ENCODE measurements around the gene KRT20.

DNA sequence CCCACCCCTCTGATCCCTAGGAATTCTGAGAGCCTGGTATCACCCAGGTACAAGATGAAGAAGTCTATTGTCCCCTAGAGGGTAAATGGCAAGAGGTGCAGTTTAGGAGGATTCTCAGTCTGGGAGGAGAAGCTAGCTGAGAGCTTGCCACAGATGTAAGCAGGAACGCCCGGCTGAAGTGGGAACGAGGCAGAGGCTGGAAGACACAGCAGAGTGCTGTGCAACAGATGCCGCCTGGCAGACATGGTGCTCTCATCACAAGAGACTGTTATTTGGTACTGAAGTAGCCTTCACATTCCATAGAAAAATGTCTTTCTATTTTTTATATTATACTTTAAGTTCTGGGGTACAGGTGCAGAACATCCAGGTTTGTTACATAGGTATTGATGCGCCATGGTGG lies 20.3 kb upstream of the KRT20 start:
- TF ChIP-seq, protein P1, sequence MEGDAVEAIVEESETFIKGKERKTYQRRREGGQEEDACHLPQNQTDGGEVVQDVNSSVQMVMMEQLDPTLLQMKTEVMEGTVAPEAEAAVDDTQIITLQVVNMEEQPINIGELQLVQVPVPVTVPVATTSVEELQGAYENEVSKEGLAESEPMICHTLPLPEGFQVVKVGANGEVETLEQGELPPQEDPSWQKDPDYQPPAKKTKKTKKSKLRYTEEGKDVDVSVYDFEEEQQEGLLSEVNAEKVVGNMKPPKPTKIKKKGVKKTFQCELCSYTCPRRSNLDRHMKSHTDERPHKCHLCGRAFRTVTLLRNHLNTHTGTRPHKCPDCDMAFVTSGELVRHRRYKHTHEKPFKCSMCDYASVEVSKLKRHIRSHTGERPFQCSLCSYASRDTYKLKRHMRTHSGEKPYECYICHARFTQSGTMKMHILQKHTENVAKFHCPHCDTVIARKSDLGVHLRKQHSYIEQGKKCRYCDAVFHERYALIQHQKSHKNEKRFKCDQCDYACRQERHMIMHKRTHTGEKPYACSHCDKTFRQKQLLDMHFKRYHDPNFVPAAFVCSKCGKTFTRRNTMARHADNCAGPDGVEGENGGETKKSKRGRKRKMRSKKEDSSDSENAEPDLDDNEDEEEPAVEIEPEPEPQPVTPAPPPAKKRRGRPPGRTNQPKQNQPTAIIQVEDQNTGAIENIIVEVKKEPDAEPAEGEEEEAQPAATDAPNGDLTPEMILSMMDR (IDR thresholded peaks at IDR 0.05 in 2 of 3, conservative IDR thresholded peaks at IDR 0.05 in 1 of 3; ENCODE audit: borderline replicate concordance in 1 of 3, insufficient read depth in 1 of 3, low read depth in 2 of 3, low read length in 2 of 3): no peak
- no peak for TF ChIP-seq ZFX (IDR thresholded peaks at IDR 0.05)
- no peak for TF ChIP-seq POLR2AphosphoS5 (IDR thresholded peaks at IDR 0.05; ENCODE audit: low read depth, low read length)
- TF ChIP-seq, protein P2, sequence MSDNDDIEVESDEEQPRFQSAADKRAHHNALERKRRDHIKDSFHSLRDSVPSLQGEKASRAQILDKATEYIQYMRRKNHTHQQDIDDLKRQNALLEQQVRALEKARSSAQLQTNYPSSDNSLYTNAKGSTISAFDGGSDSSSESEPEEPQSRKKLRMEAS (IDR thresholded peaks at IDR 0.05): no peak
- TF ChIP-seq SP1 (IDR thresholded peaks at IDR 0.05; ENCODE audit: low read depth): no peak
- no peak for TF ChIP-seq ZNF274 (IDR thresholded peaks at IDR 0.05; ENCODE audit: low read depth, low read length)
- no peak for TF ChIP-seq EZH2 (IDR thresholded peaks at IDR 0.05)
- no peak for TF ChIP-seq POLR2A (IDR thresholded peaks at IDR 0.05; ENCODE audit: borderline replicate concordance, extremely low read depth, insufficient read depth, insufficient read length)
- TF ChIP-seq YY1 (IDR thresholded peaks at IDR 0.05; ENCODE audit: extremely low read depth, insufficient replicate concordance, low read depth, low read length): no peak
- TF ChIP-seq, protein P3, sequence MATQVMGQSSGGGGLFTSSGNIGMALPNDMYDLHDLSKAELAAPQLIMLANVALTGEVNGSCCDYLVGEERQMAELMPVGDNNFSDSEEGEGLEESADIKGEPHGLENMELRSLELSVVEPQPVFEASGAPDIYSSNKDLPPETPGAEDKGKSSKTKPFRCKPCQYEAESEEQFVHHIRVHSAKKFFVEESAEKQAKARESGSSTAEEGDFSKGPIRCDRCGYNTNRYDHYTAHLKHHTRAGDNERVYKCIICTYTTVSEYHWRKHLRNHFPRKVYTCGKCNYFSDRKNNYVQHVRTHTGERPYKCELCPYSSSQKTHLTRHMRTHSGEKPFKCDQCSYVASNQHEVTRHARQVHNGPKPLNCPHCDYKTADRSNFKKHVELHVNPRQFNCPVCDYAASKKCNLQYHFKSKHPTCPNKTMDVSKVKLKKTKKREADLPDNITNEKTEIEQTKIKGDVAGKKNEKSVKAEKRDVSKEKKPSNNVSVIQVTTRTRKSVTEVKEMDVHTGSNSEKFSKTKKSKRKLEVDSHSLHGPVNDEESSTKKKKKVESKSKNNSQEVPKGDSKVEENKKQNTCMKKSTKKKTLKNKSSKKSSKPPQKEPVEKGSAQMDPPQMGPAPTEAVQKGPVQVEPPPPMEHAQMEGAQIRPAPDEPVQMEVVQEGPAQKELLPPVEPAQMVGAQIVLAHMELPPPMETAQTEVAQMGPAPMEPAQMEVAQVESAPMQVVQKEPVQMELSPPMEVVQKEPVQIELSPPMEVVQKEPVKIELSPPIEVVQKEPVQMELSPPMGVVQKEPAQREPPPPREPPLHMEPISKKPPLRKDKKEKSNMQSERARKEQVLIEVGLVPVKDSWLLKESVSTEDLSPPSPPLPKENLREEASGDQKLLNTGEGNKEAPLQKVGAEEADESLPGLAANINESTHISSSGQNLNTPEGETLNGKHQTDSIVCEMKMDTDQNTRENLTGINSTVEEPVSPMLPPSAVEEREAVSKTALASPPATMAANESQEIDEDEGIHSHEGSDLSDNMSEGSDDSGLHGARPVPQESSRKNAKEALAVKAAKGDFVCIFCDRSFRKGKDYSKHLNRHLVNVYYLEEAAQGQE (IDR thresholded peaks at IDR 0.05; ENCODE audit: low read depth): no peak
- no peak for TF ChIP-seq RAD21 (IDR thresholded peaks at IDR 0.05; ENCODE audit: low read depth)

Measured in HCT116 (cell line).